SU-DHL-6 (cell line): ENCODE measurements around the gene CCM2.

ENCODE experiments used
- H2AFZ ChIP-seq: fragments of 200-600 bp; sonication (generic); 2 replicates; pipeline ENCODE4 v1.6.1; 2014; ENCODE audit warnings: low read depth, mild to moderate bottlenecking, moderate library complexity, mixed read lengths, antibody characterized with exemption, low read length; ENCODE audit not compliant: severe bottlenecking
- H3F3A ChIP-seq: fragments of 200-600 bp; shearing (Covaris generic); 2 replicates; pipeline ENCODE4 v1.6.0; 2016; ENCODE audit warnings: antibody characterized with exemption, mild to moderate bottlenecking; ENCODE audit not compliant: insufficient read depth
- H3K27ac ChIP-seq: fragments of 200-600 bp; sonication (generic); 2 replicates; pipeline ENCODE4 v1.5.1; 2016; ENCODE audit warnings: low read depth, mild to moderate bottlenecking, low read length, moderate library complexity, mixed read lengths
- H3K27me3 ChIP-seq: fragments of 200-600 bp; sonication (generic), shearing (Covaris generic); 2 replicates; pipeline ENCODE4 v1.6.0; 2014; ENCODE audit warnings: mild to moderate bottlenecking, low read length
- H3K36me3 ChIP-seq: fragments of 200-600 bp; sonication (generic); 2 replicates; pipeline ENCODE4 v1.6.1; 2014; ENCODE audit warnings: mild to moderate bottlenecking, low read length, mixed read lengths
- H3K4me2 ChIP-seq: fragments of 300-600, 200-600 bp; shearing (Covaris generic), sonication (generic); 2 replicates; pipeline ENCODE4 v1.6.0; 2014; ENCODE audit warnings: low read length, low read depth, mild to moderate bottlenecking; ENCODE audit not compliant: poor library complexity, severe bottlenecking
- H3K4me3 ChIP-seq: fragments of 200-600 bp; sonication (generic); 2 replicates; pipeline ENCODE4 v1.5.1; 2014; ENCODE audit warnings: antibody characterized with exemption, low read length, mild to moderate bottlenecking, mixed read lengths; ENCODE audit not compliant: insufficient read depth, poor library complexity, severe bottlenecking
- H3K79me2 ChIP-seq: fragments of 200-600 bp; sonication (generic); 2 replicates; pipeline ENCODE4 v1.6.1; 2014; ENCODE audit warnings: mild to moderate bottlenecking, low read length, moderate library complexity; ENCODE audit not compliant: insufficient read depth
- H3K9ac ChIP-seq: fragments of 200-600 bp; sonication (generic); 2 replicates; pipeline ENCODE4 v1.7.0; 2014; ENCODE audit warnings: mild to moderate bottlenecking, low read length
- H3K9me2 ChIP-seq: fragments of 200-600 bp; sonication (generic); replicated peaks from 2 replicates; pipeline ENCODE4 v1.6.1; 2014; ENCODE audit warnings: low read length; ENCODE audit not compliant: insufficient read depth
- H3K9me3 ChIP-seq: fragments of 200-600 bp; sonication (generic); 2 replicates; pipeline ENCODE4 v1.6.1; 2014; ENCODE audit warnings: low read length, mixed read lengths; ENCODE audit not compliant: insufficient read depth
- H4K20me1 ChIP-seq: fragments of 200-600 bp; sonication (generic); 2 replicates; pipeline ENCODE4 v1.6.1; 2014; ENCODE audit warnings: low read depth, mild to moderate bottlenecking, antibody characterized with exemption, low read length, moderate library complexity, mixed read lengths
- CTCF ChIP-seq: fragments of 200-600 bp; sonication (generic); IDR thresholded peaks from one replicate; pipeline ENCODE4 v1.5.1; 2017; ENCODE audit warnings: antibody characterized with exemption, mild to moderate bottlenecking, low read length, moderate library complexity; ENCODE audit not compliant: insufficient read depth, poor library complexity, severe bottlenecking
- EZH2phosphoT487 ChIP-seq: fragments of 200-600 bp; sonication (generic), shearing (Covaris generic); conservative IDR thresholded peaks from 2 replicates; pipeline ENCODE4 v1.6.1; 2018; ENCODE audit warnings: mild to moderate bottlenecking, antibody characterized with exemption, low read length, moderate library complexity, mixed read lengths

Gene CCM2

GRCh38 chr7:44965441-44965903, 34.5 kb upstream of the CCM2 start:
- TF ChIP-seq EZH2phosphoT487 (no peak), CTCF (no peak)
- no peak overlapping the region for H2AFZ ChIP-seq
- H3K36me3 ChIP-seq = no peaks in the 10 kb centered on the region
- H3K9me3 ChIP-seq = no peaks in the 10 kb centered on the region
- H3K27ac ChIP-seq = no peak overlapping the region
- no peak overlapping the region for H3K9ac ChIP-seq
- H3K9me2 ChIP-seq = no peaks in the 10 kb centered on the region
- H3K27me3 ChIP-seq = no peaks in the 10 kb centered on the region
- H3K4me2 ChIP-seq = no peak overlapping the region
- no peaks in the 10 kb centered on the region for H4K20me1 ChIP-seq
- H3F3A ChIP-seq = no peaks in the 10 kb centered on the region
- H3K79me2 ChIP-seq = no peaks in the 10 kb centered on the region
- no peak overlapping the region for H3K4me3 ChIP-seq

- no peaks in the 10 kb centered on the region for H3K9me3 ChIP-seq
- no peak overlapping the region for H3K4me3 ChIP-seq
- no peak overlapping the region for H3K4me2 ChIP-seq
- no peak for TF ChIP-seq CTCF
- TF ChIP-seq EZH2phosphoT487 = no peak
- H3K36me3 ChIP-seq = no peaks in the 10 kb centered on the region
- H3K9ac ChIP-seq = no peak overlapping the region
- H4K20me1 ChIP-seq = no peaks in the 10 kb centered on the region
- H3K9me2 ChIP-seq = no peaks in the 10 kb centered on the region
- no peaks in the 10 kb centered on the region for H3K27me3 ChIP-seq
- no peak overlapping the region for H3K27ac ChIP-seq
- H3F3A ChIP-seq = no peaks in the 10 kb centered on the region
- no peak overlapping the region for H2AFZ ChIP-seq
- H3K79me2 ChIP-seq = no peaks in the 10 kb centered on the region
These were observed 33.9 kb upstream of the CCM2 start for GRCh38 chr7:44965937-44966730.

- Histone ChIP-seq H3K27ac (no peak overlapping the region), H3K4me2 (no peak overlapping the region), H3K9ac (no peak overlapping the region)
These were observed 33.1 kb upstream of the CCM2 start for GRCh38 chr7:44966731-44967538.

More at GRCh38 chr7:44966731-44967538, 33.1 kb upstream of the CCM2 start:
- no peaks in the 10 kb centered on the region for H4K20me1 ChIP-seq
- no peaks in the 10 kb centered on the region for H3K36me3 ChIP-seq
- H2AFZ ChIP-seq = no peak overlapping the region
- H3F3A ChIP-seq = no peaks in the 10 kb centered on the region
- no peaks in the 10 kb centered on the region for H3K27me3 ChIP-seq
- no peaks in the 10 kb centered on the region for H3K79me2 ChIP-seq
- H3K9me2 ChIP-seq = no peaks in the 10 kb centered on the region
- no peaks in the 10 kb centered on the region for H3K9me3 ChIP-seq
- H3K4me3 ChIP-seq = no peak overlapping the region
- TF ChIP-seq CTCF = no peak
- TF ChIP-seq EZH2phosphoT487 = no peak
